ENCODE measurements around the gene EVI5. TPM values are rescaled to one million over a fixed set of nuclear protein-coding genes. Genes with fewer than 3 reads are reported as not detected.
A peak's percentile ranks its signal among the peaks of the same experiment; 100 is the strongest.

The EVI5 gene
- total and polyA plus RNA-seq, 2 experiments from 2014 or later = 16.5 to 20.0 TPM

- WGBS, 2 experiments (ENCODE audit: low coverage in 1 of 2, low lambda C conversion rate in 2 of 2, missing lambda C conversion rate in 2 of 2) = 4 to 5% methylated on average over 38 to 39 of the region's 39 CpGs
- peaks cover 83% of the 10 kb centered on the region for H3K27me3 ChIP-seq (replicated peaks; ENCODE audit: insufficient read depth)
- peak overlapping the region; percentile 33 for H3K4me3 ChIP-seq
- no peaks in the 10 kb centered on the region for H3K79me2 ChIP-seq (ENCODE audit: insufficient read depth)
- peak overlapping the region; percentile 32; the same call in 1 of the 2 replicates for H2AFZ ChIP-seq
- no peaks in the 10 kb centered on the region for H3K9me3 ChIP-seq (ENCODE audit: low read depth)
- H3K4me2 ChIP-seq (ENCODE audit: unreplicated experiment) = peak overlapping the region; percentile 21
- TF ChIP-seq EZH2 (IDR thresholded peaks at IDR 0.05; ENCODE audit: insufficient read depth, poor library complexity, severe bottlenecking) (peak; percentile 99), EZH2phosphoT487 (IDR thresholded peaks at IDR 0.05; ENCODE audit: insufficient read depth, low read depth) (no peak)
- in situ Hi-C loops (cut with MboI) = no loop called here
- H3F3A ChIP-seq (ENCODE audit: insufficient read depth) = no peaks in the 10 kb centered on the region
- no peak overlapping the region for H3K9ac ChIP-seq
- no peaks in the 10 kb centered on the region for H4K20me1 ChIP-seq (ENCODE audit: insufficient read depth)
- peaks cover 9% of the 10 kb centered on the region; the same call in 1 of the 2 replicates for H3K4me1 ChIP-seq (ENCODE audit: insufficient read depth)
- no peaks in the 10 kb centered on the region for H3K36me3 ChIP-seq (ENCODE audit: low read depth)
- DNase-seq = peak; percentile 32
- H3K27ac ChIP-seq = no peak overlapping the region
- no peaks in the 10 kb centered on the region for H3K9me2 ChIP-seq (ENCODE audit: insufficient read depth)
These were observed 302.8 kb downstream of the EVI5 start for GRCh38 chr1:92481971-92482664.

DNA sequence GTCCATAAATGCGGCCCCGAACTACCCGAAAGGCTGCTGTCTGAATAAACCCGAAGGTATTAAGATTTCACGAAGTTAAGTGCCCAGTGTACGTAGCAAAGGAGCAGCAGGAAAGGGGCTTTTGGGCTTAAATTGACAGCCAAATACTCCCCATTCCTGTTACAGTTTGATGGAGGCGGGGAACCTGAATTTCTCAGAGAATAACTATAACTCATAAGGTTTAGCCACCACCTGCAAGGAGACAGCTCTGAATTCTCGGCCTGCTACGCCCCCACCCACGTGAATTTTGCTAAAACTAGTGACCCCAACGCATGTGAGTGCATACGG, 303.3 kb downstream of the EVI5 start:
- in situ Hi-C loops (cut with MboI) = no loop called here
- no peak overlapping the region for H2AFZ ChIP-seq
- peak; percentile 3 for DNase-seq
- H3K4me1 ChIP-seq (ENCODE audit: insufficient read depth) = peaks cover 9% of the 10 kb centered on the region; the same call in 1 of the 2 replicates
- no peaks in the 10 kb centered on the region for H3K79me2 ChIP-seq (ENCODE audit: insufficient read depth)
- H3K27ac ChIP-seq = no peak overlapping the region
- H3K9ac ChIP-seq = no peak overlapping the region
- H3K4me3 ChIP-seq = no peak overlapping the region
- H4K20me1 ChIP-seq (ENCODE audit: insufficient read depth) = no peaks in the 10 kb centered on the region
- no peak for TF ChIP-seq EZH2 (IDR thresholded peaks at IDR 0.05; ENCODE audit: insufficient read depth, poor library complexity, severe bottlenecking)
- TF ChIP-seq EZH2phosphoT487 (IDR thresholded peaks at IDR 0.05; ENCODE audit: insufficient read depth, low read depth) = no peak
- H3K9me3 ChIP-seq (ENCODE audit: low read depth) = no peaks in the 10 kb centered on the region
- H3K4me2 ChIP-seq (ENCODE audit: unreplicated experiment) = no peak overlapping the region
- 21% methylated on average over 12 of the region's 12 CpGs for WGBS, 2 experiments (ENCODE audit: low coverage in 1 of 2, low lambda C conversion rate in 2 of 2, missing lambda C conversion rate in 2 of 2)
- H3F3A ChIP-seq (ENCODE audit: insufficient read depth) = no peaks in the 10 kb centered on the region
- H3K36me3 ChIP-seq (ENCODE audit: low read depth) = no peaks in the 10 kb centered on the region
- H3K9me2 ChIP-seq (ENCODE audit: insufficient read depth) = no peaks in the 10 kb centered on the region
- H3K27me3 ChIP-seq (replicated peaks; ENCODE audit: insufficient read depth) = peaks cover 80% of the 10 kb centered on the region

GRCh38 chr1:92480813-92481598, 303.9 kb downstream of the EVI5 start:
- Histone ChIP-seq H3K9ac (no peak overlapping the region), H3K9me2 (ENCODE audit: insufficient read depth) (no peaks in the 10 kb centered on the region), H4K20me1 (ENCODE audit: insufficient read depth) (no peaks in the 10 kb centered on the region), H3K4me2 (ENCODE audit: unreplicated experiment) (no peak overlapping the region), H3K36me3 (ENCODE audit: low read depth) (no peaks in the 10 kb centered on the region), H3K4me3 (no peak overlapping the region), H3K27ac (no peak overlapping the region), H3K9me3 (ENCODE audit: low read depth) (no peaks in the 10 kb centered on the region), H3K4me1 (ENCODE audit: insufficient read depth) (peaks cover 8% of the 10 kb centered on the region; the same call in 1 of the 2 replicates), H3K27me3 (replicated peaks; ENCODE audit: insufficient read depth) (peaks cover 79% of the 10 kb centered on the region), H3K79me2 (ENCODE audit: insufficient read depth) (no peaks in the 10 kb centered on the region), H3F3A (ENCODE audit: insufficient read depth) (no peaks in the 10 kb centered on the region), H2AFZ (no peak overlapping the region)
- 10 to 12% methylated on average over 46 to 65 of the region's 65 CpGs for WGBS, 2 experiments (ENCODE audit: low coverage in 1 of 2, low lambda C conversion rate in 2 of 2, missing lambda C conversion rate in 2 of 2)
- in situ Hi-C loops (cut with MboI) = no loop called here
- DNase-seq = peak; percentile 6
- TF ChIP-seq EZH2phosphoT487 (IDR thresholded peaks at IDR 0.05; ENCODE audit: insufficient read depth, low read depth) (no peak), EZH2 (IDR thresholded peaks at IDR 0.05; ENCODE audit: insufficient read depth, poor library complexity, severe bottlenecking) (peak; percentile 96)

DNA sequence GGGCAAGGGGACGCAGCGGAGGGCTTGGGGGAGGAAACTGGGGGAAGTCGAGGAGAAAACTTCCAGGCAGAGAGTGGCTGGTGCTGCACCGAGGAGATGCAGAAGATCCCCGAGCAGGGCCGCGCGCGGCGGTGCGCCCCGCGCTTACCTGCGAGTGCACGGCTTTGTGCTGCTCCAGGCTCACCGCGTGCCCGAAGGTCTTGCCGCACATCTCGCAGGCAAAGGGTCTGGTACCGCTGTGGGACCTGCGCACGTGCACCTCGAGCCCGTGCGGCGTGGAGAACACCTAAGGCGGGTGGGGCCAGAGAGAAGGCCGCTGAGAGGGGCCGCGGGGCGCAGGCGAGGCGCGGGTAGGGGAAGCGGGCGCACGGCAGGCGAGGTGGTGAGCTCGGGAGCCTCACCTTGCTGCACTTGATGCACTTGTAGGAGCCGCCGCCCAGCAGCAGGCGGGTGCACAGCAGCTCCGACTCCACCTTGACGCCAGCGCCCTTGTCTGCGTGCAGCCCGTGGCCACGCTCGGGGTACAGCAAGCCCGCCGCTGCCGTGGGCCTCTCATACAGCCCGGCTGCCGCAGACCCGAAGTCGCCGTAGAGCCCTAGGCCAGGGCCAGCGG, 304.6 kb downstream of the EVI5 start:
- peak; percentile 8 for DNase-seq
- Histone ChIP-seq H3K36me3 (ENCODE audit: low read depth) (no peaks in the 10 kb centered on the region), H3K4me3 (no peak overlapping the region), H3K27me3 (replicated peaks; ENCODE audit: insufficient read depth) (peaks cover 74% of the 10 kb centered on the region), H3K27ac (no peak overlapping the region), H3K4me2 (ENCODE audit: unreplicated experiment) (no peak overlapping the region), H4K20me1 (ENCODE audit: insufficient read depth) (no peaks in the 10 kb centered on the region), H2AFZ (no peak overlapping the region), H3K9ac (no peak overlapping the region), H3K9me3 (ENCODE audit: low read depth) (no peaks in the 10 kb centered on the region), H3K79me2 (ENCODE audit: insufficient read depth) (no peaks in the 10 kb centered on the region), H3K4me1 (ENCODE audit: insufficient read depth) (peaks cover 2% of the 10 kb centered on the region; the same call in 1 of the 2 replicates), H3F3A (ENCODE audit: insufficient read depth) (no peaks in the 10 kb centered on the region), H3K9me2 (ENCODE audit: insufficient read depth) (no peaks in the 10 kb centered on the region)
- TF ChIP-seq EZH2 (IDR thresholded peaks at IDR 0.05; ENCODE audit: insufficient read depth, poor library complexity, severe bottlenecking) = no peak
- no peak for TF ChIP-seq EZH2phosphoT487 (IDR thresholded peaks at IDR 0.05; ENCODE audit: insufficient read depth, low read depth)
- in situ Hi-C loops (cut with MboI) = no loop called here
- WGBS, 2 experiments (ENCODE audit: low coverage in 1 of 2, low lambda C conversion rate in 2 of 2, missing lambda C conversion rate in 2 of 2) = 28 to 36% methylated on average over 37 to 56 of the region's 59 CpGs

Data from GM23248 (cell line).